ENCODE results near the gene TRIM71. TPM values are rescaled to one million over a fixed set of nuclear protein-coding genes. Genes with fewer than 3 reads are reported as not detected.

Gene TRIM71
- total and polyA plus RNA-seq, 12 donors = 0.07 TPM; not detected in 11

DNA sequence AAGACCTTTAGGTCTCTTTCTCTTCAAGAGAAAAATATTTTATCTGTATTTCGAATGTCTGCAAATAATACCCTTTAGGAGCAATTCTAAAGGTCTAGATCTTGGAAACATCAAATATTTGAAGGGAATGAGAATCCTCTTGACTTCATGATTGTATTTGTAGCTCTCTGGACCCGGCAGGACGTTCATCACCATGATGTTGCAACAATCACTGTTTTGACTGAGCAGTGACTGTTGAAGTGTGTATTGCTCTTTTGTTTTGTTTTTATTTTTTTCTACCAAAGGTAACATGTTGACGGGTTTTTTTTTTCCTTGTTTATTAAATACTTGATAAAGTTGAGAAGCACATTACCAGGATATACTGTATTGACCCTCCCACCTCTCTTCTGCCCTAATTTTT, 78.3 kb downstream of the TRIM71 start:
- H3K36me3 ChIP-seq = no peaks in the 10 kb centered on the region
- no peaks in the 10 kb centered on the region for H3K4me1 ChIP-seq
- ATAC-seq (no peak), DNase-seq (no peak)
- 84 to 89% methylated on average over 4 of the region's 4 CpGs for WGBS, 2 donors
- no peak overlapping the region for H3K4me3 ChIP-seq
- H3K27me3 ChIP-seq = peaks cover 0 to 58% (median 25%) of the 10 kb centered on the region in 7 donors
- intact Hi-C loops (cut with DNase I) = no loop called here
- no peaks in the 10 kb centered on the region for H3K9me3 ChIP-seq
- no peak overlapping the region for H3K27ac ChIP-seq
- TF ChIP-seq, protein P1, sequence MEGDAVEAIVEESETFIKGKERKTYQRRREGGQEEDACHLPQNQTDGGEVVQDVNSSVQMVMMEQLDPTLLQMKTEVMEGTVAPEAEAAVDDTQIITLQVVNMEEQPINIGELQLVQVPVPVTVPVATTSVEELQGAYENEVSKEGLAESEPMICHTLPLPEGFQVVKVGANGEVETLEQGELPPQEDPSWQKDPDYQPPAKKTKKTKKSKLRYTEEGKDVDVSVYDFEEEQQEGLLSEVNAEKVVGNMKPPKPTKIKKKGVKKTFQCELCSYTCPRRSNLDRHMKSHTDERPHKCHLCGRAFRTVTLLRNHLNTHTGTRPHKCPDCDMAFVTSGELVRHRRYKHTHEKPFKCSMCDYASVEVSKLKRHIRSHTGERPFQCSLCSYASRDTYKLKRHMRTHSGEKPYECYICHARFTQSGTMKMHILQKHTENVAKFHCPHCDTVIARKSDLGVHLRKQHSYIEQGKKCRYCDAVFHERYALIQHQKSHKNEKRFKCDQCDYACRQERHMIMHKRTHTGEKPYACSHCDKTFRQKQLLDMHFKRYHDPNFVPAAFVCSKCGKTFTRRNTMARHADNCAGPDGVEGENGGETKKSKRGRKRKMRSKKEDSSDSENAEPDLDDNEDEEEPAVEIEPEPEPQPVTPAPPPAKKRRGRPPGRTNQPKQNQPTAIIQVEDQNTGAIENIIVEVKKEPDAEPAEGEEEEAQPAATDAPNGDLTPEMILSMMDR (IDR thresholded peaks at IDR 0.05) = no peak

DNA sequence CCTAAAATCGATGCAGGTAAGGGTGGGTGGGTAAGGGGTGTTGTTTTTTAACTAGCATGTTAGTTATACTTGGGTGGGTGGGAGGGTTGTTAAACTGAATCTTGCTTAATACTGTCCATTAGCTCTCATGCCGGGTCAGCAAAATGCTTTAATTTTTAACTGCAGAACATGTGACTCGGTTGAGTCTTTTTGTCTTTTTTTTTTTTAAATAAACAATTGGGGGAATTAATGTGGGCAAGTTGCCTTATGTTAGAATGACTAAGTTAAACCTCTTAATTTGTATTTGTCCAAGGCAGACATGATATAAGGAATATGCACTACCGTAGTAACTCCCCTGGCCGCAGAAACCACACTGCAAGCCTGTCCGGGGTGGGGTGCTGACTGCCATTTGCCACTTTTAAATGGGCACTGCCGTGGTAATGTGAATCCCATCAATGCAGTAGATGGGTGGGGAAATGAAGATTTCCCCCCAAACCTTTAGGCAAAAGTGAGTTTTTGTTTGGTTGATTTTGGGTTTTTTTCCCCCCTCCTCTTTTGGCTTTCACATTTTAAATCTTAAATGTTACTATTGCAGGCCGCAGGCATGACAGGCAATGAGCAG, 79.3 kb downstream of the TRIM71 start:
- Histone ChIP-seq H3K27ac (no peak overlapping the region), H3K27me3 (peaks cover 0 to 62% (median 22%) of the 10 kb centered on the region in 7 donors), H3K9me3 (no peaks in the 10 kb centered on the region), H3K4me3 (no peak overlapping the region), H3K4me1 (no peaks in the 10 kb centered on the region), H3K36me3 (no peaks in the 10 kb centered on the region)
- 94 to 95% methylated on average over 8 of the region's 8 CpGs for WGBS, 2 donors
- no peak for DNase-seq
- TF ChIP-seq, protein P1 (IDR thresholded peaks at IDR 0.05) = no peak
- intact Hi-C loops (cut with DNase I) = no loop called here
- no peak for ATAC-seq

DNA sequence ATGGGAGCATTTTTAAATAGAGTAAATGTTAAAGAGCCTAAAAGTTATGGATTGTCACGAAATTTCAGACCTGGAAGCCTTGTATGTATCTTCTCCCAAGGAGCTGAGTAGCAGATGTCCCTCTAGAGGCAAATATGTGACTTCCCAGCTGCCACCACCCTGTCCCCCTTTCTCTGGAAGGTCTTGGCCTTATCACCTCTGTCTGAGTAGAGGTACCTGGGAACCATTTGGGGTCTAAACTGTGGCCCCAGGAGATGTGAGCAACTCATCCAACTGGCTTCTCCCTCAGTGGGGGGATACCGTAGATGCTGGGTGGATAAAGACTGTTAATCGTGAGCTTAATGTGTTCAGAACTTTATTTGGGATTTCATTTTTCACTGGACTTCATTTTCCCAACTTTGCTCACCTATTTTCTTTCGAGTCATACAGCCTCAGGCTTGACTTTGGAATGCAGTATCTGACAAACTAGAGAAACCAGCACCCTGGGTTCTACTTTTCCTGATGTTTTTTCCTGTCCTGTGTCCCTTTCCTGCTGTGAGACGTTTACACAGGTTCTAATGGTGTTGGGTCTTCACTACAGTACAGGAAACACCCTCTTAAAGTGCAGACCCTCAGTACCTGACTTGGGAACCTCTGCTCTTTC, 80.3 kb downstream of the TRIM71 start:
- DNase-seq (no peak), ATAC-seq (no peak)
- Histone ChIP-seq H3K4me3 (no peak overlapping the region), H3K27ac (no peak overlapping the region), H3K27me3 (peaks cover 0 to 59% (median 26%) of the 10 kb centered on the region in 7 donors), H3K9me3 (no peaks in the 10 kb centered on the region), H3K4me1 (peaks cover 0 to 5% (median 0%) of the 10 kb centered on the region in 9 donors), H3K36me3 (no peaks in the 10 kb centered on the region)
- intact Hi-C loops (cut with DNase I) = no loop called here
- TF ChIP-seq, protein P1 (IDR thresholded peaks at IDR 0.05) = no peak
- WGBS, 2 donors = 79 to 83% methylated on average over 5 of the region's 5 CpGs

DNA sequence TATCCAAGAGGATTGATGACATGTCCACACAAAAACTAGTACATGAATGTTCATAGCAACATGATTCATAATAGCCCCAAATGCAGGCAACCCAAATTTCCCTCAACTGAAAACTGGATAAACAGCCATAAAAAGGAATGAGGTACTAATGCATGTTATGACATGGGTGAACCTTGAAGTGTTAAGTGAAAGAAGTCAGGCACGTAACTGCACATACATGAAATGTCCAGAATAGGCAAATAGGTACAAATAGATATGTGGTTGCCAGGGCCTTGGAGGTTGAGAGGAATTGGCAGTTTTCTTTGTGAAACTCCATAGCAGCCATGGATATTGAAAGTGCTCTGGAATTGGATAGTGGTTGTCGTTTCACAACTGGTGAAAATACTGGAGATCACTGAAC, 81.5 kb downstream of the TRIM71 start:
- Histone ChIP-seq H3K9me3 (no peaks in the 10 kb centered on the region), H3K4me1 (peaks cover 0 to 5% (median 0%) of the 10 kb centered on the region in 9 donors), H3K36me3 (no peaks in the 10 kb centered on the region), H3K4me3 (no peak overlapping the region), H3K27ac (no peak overlapping the region), H3K27me3 (peaks cover 0 to 54% (median 27%) of the 10 kb centered on the region in 7 donors)
- intact Hi-C loops (cut with DNase I) = loop anchor here in 1 of 10 donors (1.0 kb wide), 1 partner anchor 49 kb away; no protein-coding TSS in a partner anchor
- DNase-seq = no peak
- 93 to 95% methylated on average over 2 of the region's 2 CpGs for WGBS, 2 donors
- TF ChIP-seq, protein P1 (IDR thresholded peaks at IDR 0.05) = no peak
- ATAC-seq = no peak

Data from heart right ventricle (tissue), 16 donors.